Measurements from ENCODE around the gene MUC13.
"Not testable (repeated sequence)": the region's sequence is repeated elsewhere in the genome, so short reads cannot be mapped to it uniquely, and the experiment has no call there.

MUC13 gene

DNA sequence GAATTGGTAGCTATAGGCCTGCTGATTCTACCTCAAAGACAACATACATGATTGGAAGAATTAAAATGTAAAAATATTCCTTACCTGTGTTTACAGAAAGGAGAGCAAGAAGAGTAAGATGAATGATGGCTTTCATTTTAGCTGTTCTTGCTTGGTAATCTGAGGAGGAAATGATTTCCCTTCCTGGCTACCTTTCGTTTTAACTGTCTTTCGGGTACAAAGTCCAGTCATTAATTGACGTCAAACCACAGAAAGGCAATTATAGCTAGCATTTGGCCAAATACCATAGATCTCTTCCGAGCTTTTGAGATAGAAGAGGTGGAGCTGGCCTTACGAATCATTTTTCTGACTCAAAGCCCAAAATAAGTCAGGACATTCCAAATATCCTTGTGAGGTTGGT is at the start of gene MUC13:
Gene MUC13 (minus strand): TSS at position 175 of the 400 bp plus-strand sequence. CDS start 39 bp downstream, at position 136.
- DNase-seq (ENCODE audit: low spot score): peak; percentile 13

- no peak for DNase-seq (ENCODE audit: low spot score)
Measured at GRCh38 chr3:124982855-124983254, 48.3 kb upstream of the MUC13 start.

DNA sequence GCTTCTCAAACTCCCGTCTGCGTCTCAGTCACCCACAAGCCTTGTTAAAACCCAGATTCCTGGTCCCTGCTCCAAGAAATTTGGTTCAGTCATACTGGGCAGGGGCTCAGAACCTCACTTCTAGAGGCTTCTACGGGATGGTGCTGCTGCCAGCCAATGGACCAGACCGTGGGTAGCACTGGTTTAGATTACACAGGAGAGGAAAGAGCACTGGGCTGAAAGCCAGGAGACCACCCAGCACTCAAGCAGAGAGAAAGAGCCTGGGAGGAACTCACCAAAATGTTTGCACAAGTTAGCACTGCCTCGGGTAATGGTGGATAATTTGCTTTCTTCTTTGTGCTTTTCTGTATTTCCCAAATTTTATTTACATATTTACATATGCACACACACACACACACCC is 46.9 kb upstream of the MUC13 start:
- DNase-seq (ENCODE audit: low spot score): no peak

DNA sequence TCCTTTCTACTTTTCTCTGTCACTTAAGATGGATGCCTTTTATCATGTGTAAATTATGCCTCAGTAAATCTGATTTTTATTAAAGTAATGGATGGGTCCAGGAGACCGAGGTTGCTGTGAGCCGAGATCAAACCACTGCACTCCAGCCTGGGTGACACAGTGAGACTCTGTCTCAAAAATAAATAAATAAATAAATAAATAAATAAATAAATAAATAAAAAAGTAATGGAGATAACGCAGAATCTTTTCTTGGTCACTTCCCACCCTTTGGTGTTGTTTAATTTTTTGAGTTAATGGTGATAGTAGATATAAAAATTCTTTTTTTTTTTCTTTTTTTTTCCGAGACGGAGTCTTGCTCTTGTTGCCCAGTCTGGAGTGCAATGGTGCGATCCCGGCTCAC is 44.1 kb upstream of the MUC13 start:
- DNase-seq (ENCODE audit: low spot score): no peak

- DNase-seq (ENCODE audit: low spot score): no peak
Measured at GRCh38 chr3:124976383-124976782, 41.8 kb upstream of the MUC13 start.

GRCh38 chr3:124974691-124975090 is 40.1 kb upstream of the MUC13 start:
- DNase-seq (ENCODE audit: low spot score): peak; percentile 15

DNA sequence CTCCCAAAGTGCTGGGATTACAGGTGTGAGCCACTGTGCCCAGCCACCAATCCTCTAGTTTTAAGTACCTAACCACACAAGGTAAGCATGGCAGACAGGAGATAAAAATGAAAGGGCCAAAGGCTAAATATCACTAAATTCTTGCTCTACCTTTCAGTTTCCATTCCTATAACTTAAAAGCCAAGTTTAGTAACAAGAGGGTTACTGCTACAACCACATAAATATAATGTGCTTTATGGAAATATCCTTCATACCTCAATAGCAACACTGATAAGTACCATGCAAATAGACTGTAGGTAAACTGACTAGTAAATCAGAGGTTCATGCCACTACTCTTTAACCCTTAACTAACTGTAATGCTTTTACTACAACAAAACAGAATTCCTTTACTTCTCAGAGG is 38.7 kb upstream of the MUC13 start:
- no peak for DNase-seq (ENCODE audit: low spot score)

DNA sequence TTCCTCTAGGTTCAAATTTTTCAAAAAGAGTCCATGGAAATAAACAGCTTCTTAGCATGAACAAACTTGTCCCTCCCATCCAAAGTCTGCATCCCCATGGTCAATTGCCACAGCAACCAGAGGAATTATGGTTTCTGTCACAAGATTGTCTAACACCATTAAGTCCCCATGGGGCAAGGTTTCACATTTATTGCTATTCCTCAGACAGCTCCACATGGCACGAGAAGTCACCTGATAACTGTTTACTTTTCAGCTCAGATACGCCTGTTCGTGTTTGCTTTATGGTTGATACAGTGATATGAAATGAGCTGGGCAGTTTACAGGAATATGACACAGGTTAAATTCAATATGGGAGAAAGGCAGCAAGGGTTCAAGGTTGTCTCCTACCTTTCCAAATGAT is 37.9 kb upstream of the MUC13 start:
- no peak for DNase-seq (ENCODE audit: low spot score)

DNA sequence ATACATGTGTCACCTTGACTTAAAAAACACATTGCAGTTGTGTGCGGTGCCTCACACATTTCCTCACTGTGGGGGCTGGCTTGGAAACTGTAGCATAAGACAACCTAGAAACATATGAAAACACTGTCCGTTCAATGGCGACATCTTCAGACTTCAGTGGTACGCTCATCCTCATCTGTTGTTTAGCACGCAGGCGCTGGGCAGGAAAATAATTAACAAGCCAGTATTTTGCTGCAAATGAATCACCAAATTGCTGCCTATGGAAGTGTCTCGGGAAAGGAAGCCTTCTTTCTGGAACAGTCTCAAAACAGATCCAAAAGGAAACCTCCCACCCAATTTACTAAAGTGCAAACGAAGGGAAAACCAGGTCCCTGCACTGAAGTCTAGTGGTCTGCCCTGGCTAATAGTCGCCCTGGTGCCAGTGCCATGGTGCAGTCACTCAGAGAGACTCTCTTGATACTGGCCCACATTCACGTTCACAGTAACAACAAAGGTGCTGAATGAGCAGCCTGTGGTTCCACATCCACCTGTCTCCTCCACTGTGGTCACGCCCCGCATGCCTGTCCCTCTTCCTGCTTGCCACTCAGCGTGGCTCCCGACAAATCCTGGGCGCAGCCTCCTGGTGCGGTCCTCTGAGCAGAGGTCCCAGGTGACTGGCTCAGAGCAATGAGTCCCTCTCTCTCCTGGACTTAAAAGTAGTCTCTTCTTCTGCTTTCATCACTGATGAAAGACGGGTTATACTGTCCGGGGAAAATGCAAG is 35.6 kb upstream of the MUC13 start:
- peak; percentile 65 for DNase-seq (ENCODE audit: low spot score)

- no peak for DNase-seq (ENCODE audit: low spot score)
Measured at GRCh38 chr3:124969190-124969589, 34.6 kb upstream of the MUC13 start.

GRCh38 chr3:124967964-124968363 is 33.4 kb upstream of the MUC13 start:
- no peak for DNase-seq (ENCODE audit: low spot score)

- DNase-seq (ENCODE audit: low spot score): no peak
Measured at GRCh38 chr3:124966521-124967445, 32.2 kb upstream of the MUC13 start.

DNA sequence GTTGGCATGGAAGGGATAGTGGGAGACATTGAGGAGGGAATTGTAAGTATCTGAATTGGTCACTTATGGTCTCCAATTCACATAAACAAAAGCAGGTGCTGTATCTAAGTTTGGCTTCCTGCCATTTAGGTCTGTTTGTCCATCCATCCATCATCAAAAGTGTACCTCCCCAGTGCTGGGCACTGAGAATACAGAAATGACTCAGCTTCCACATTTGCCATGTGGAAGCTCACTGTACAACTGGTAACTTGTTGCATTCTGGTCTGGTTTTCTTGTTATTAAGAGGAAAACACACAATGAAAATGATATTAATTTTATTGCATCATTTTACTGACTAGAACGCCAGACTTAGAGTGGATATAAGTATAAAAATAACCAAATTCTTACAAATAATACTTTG is 30.9 kb upstream of the MUC13 start:
- DNase-seq (ENCODE audit: low spot score): peak; percentile 32

GRCh38 chr3:124964387-124964786 is 29.8 kb upstream of the MUC13 start:
- peak; percentile 40 for DNase-seq (ENCODE audit: low spot score)

DNA sequence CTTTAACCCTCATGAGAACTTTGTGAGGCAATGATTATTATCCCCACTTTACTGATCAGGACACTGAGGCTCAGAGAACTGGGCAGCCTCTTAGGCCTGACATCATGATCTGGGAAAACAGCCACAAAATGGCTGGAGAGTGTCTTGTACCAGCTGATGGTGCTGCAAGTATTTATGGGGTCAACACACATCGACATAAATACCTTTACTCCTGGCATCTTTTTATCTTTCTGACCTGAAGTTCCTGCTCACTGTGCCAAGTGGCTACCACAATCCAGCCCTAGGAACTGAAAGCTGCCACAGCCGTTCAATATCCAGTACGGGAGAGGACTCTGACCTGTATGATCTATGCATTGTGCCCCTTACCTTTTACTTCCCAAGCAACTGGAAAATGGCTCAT is 29.2 kb upstream of the MUC13 start:
- no peak for DNase-seq (ENCODE audit: low spot score)

DNA sequence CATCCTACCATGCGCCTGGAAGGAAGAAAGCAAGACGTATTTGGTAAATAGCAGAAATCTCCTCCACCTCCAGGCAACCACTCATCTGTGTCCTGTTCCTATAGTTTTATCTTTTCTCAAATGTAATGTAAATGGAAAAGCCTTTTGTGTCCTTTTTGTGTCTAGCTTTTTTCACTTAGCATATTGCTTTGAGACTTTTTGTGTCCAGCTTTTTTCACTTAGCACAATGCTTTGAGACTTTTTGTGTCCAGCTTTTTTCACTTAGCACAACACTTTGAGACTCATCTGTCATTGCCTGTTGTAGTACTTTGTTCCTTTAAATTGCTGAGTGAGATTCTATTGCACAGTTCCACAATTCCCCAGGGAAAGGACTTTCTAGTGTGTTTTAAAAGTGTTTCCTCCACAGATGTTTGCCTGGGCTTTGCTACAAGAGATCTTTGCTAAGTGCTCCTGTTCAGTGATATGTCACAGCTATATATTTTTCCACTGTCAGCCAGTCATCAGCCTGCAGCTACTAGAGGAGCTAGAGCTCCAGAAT is 27.9 kb upstream of the MUC13 start:
- DNase-seq (ENCODE audit: low spot score): no peak

DNA sequence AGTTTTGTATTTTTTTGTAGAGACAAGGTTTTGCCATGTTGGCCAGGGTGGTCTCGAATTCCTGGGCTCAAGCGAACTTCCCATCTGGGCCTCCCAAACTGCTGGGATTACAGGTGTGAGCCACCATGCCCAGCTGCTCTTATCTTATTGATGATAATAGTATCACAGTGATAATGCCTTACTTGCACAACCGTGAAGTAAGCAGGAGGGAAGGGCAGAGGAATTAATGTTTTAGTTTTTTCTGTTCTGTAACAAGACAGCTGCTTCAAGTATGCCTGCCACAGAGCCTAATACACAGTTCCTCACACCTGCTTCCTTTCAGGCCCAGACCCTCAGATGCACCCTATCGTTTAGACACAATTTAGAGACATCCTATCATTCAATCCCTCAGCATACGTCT is 26.1 kb upstream of the MUC13 start:
- no peak for DNase-seq (ENCODE audit: low spot score)

GRCh38 chr3:124960105-124960504 is 25.6 kb upstream of the MUC13 start:
- DNase-seq (ENCODE audit: low spot score): no peak

GRCh38 chr3:124957951-124958350 is 23.4 kb upstream of the MUC13 start:
- not testable (repeated sequence) for DNase-seq (ENCODE audit: low spot score)

DNA sequence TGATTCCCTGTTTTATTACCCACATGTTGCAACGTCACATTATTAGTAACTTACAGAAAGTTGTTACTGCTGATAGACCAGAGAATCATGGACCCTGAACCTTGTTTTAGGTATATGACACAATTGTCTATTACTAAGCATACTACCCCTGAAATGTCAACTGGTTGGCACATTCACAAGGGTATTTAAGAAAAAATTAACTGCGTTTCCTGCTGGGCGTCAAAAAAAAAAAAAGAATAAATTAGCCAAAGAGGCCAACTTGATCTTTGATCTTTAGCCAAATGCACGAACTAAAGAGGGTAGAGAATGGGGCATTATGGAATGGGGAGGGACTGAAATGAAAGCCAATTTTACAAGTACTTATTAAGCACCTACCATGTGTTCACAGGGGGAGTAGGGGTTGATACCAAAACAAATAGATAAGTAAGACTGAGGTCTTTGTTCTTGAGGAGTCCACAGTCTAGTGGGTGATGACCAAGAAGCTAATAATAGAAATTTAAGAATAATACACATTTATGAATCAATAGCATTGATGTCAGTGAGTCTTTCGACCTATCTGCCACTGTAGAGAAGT is 17.8 kb upstream of the MUC13 start:
- no peak for DNase-seq (ENCODE audit: low spot score)

DNA sequence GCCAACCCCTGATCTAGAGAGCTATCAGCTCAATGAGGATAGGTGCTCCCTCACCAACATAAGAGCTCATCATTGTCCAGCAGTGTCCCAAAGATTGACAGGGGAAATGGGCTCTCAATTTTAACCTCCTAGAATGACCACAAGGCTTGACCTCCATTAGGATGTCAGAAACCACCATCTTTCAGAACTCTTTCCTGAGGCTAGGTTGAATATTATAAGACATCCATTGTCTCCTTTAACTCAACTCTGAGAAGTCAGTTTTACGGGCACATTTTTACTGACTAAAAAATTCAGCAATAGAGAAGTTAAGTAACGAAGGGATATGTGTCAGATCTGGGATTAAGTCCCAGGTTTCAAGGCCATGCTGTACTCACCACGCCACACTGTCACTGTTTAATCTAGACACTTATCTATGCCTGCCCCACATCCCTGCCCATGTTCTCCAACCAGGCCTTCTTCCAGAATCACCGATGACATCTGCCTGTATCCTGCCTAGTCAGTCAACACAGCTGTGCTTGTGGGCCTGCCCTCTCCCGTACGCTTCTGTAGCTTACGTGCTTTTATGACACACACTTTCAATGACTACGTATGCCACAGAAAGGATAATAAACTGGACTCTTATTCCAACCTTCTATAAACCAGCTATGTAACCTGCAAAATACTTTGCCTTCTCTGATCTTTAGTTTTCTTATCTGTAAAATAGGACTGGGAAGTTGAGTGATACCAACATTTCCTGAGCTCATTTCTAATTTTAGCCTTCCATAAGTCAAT is 17.1 kb upstream of the MUC13 start:
- DNase-seq (ENCODE audit: low spot score): no peak

DNA sequence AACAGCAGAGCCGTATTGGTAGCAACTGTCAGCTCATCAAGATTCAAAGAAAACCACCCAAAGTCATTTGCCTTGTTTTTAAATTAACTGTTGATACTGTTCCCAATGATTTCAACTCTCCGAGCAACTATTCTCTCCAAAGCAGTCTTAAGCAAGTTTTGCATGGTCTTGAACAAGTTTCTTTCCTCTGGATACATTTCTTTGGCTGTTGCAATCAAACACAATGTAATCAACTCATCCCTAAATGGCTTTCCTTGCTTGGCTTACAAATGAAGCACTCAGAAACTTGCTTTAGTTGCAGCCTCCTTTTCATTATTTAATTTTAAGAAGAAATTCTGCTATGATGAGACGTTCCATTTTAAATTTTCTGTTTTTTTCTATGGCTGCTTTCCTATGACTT is 15.5 kb upstream of the MUC13 start:
- no peak for DNase-seq (ENCODE audit: low spot score)
